Measurements from ENCODE around the gene CDX2.

GRCh38 chr13:27925220-27925991 lies 43.7 kb downstream of the CDX2 start:
- TF ChIP-seq, protein P1, sequence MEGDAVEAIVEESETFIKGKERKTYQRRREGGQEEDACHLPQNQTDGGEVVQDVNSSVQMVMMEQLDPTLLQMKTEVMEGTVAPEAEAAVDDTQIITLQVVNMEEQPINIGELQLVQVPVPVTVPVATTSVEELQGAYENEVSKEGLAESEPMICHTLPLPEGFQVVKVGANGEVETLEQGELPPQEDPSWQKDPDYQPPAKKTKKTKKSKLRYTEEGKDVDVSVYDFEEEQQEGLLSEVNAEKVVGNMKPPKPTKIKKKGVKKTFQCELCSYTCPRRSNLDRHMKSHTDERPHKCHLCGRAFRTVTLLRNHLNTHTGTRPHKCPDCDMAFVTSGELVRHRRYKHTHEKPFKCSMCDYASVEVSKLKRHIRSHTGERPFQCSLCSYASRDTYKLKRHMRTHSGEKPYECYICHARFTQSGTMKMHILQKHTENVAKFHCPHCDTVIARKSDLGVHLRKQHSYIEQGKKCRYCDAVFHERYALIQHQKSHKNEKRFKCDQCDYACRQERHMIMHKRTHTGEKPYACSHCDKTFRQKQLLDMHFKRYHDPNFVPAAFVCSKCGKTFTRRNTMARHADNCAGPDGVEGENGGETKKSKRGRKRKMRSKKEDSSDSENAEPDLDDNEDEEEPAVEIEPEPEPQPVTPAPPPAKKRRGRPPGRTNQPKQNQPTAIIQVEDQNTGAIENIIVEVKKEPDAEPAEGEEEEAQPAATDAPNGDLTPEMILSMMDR (IDR thresholded peaks at IDR 0.05; ENCODE audit: low read depth, low read length, poor library complexity, severe bottlenecking), result no peak
- no peak for TF ChIP-seq EZH2phosphoT487 (IDR thresholded peaks at IDR 0.05; ENCODE audit: borderline replicate concordance, low read length)
